ENCODE data around the gene HSPA1B. TPM values are rescaled to one million over a fixed set of nuclear protein-coding genes. Genes with fewer than 3 reads are reported as not detected.
A peak's percentile ranks its signal among the peaks of the same experiment; 100 is the strongest.
"Not testable (repeated sequence)": the region's sequence is repeated elsewhere in the genome, so short reads cannot be mapped to it uniquely, and the experiment has no call there.

HSPA1B gene
- total RNA-seq, 2 experiments from 2014 or later = 54.6 to 61.1 TPM

GRCh38 chr6:31817133-31817928 lies 10.2 kb upstream of the HSPA1B start:
- ATAC-seq; H3K36me3 Mint-ChIP-seq (ENCODE audit: low read depth); intact Hi-C loops (cut with DNase I, micrococcal nuclease); DNase-seq; H3K9me3 Mint-ChIP-seq (ENCODE audit: low read depth); H3K27me3 Mint-ChIP-seq: not testable (repeated sequence)
- Mint-ChIP-seq H3K27ac (peak overlapping the region; percentile 90), H3K4me1 (peaks cover 51% of the 10 kb centered on the region), H3K4me3 (peak overlapping the region; percentile 81)
- ChIA-PET POLR2A (interaction anchor here (1.0 kb wide), 1 partner anchor 11 kb away, joined by 3 read pairs; the partner anchor contains the start of gene LSM2), CTCF (interaction anchor here (0.6 to 1.5 kb wide), 3 partner anchors 12 to 70 kb away, joined by 3 to 6 read pairs (median 4); no protein-coding TSS in a partner anchor)

DNA sequence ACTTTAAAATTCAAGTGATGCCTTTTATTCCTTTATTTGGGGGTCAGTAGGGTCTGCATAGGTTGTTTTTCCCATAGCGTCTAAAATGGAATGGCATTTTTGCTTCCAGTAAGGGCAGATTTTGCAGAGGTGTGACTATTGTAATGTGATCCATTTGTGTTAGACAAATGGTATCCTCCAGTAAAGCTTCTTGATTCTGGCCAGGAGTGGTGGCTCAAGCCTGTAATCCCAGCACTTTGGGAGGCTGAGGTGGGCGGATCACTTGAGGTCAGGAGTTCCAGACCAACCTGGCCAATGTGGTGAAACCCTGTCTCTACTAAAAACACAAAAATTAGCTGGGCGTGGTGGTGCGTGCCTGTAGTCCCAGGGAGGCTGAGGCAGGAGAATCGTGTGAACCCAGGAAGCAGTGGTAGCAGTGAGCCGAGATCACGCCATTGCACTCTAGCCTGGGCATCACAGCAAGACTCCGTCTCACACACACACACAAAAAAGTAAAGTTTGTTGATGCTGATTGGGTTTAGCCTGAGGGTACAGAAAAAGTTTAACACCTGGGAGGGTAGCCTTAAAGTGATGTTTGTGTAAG lies 9.5 kb upstream of the HSPA1B start:
- POLR2A ChIA-PET = interaction anchor here (1.0 kb wide), 1 partner anchor 11 kb away, joined by 3 read pairs; the partner anchor contains the start of gene LSM2
- CTCF ChIA-PET = interaction anchor here (1.3 to 2.4 kb wide), 3 partner anchors 11 to 22 kb away, joined by 4 to 6 read pairs (median 6); partner anchors contain the start of gene LSM2
- Mint-ChIP-seq H3K4me1 (peaks cover 51% of the 10 kb centered on the region), H3K4me3 (peak overlapping the region; percentile 81), H3K27ac (peak overlapping the region; percentile 90)
- intact Hi-C loops (cut with DNase I, micrococcal nuclease); ATAC-seq; H3K27me3 Mint-ChIP-seq; H3K9me3 Mint-ChIP-seq (ENCODE audit: low read depth); H3K36me3 Mint-ChIP-seq (ENCODE audit: low read depth): not testable (repeated sequence)
- DNase-seq = peak; percentile 29

- DNase-seq (no peak), ATAC-seq (no peak)
- Mint-ChIP-seq H3K4me1 (peaks cover 46% of the 10 kb centered on the region), H3K36me3 (ENCODE audit: low read depth) (peaks cover 5% of the 10 kb centered on the region), H3K27ac (peak overlapping the region; percentile 2), H3K4me3 (peak overlapping the region; percentile 13), H3K27me3 (no peaks in the 10 kb centered on the region), H3K9me3 (ENCODE audit: low read depth) (no peaks in the 10 kb centered on the region)
- ChIA-PET POLR2A (interaction anchor here (0.6 kb wide), 1 partner anchor 81 kb away, joined by 10 read pairs; no protein-coding TSS in a partner anchor), CTCF (interaction anchor here (0.6 to 2.4 kb wide), 5 partner anchors 8 to 235 kb away, joined by 3 to 9 read pairs (median 4); partner anchors contain the start of gene LSM2)
- intact Hi-C loops (cut with DNase I, micrococcal nuclease) = loop anchor here (5.0 kb wide), 2 partner anchors 153 to 243 kb away; partner anchors contain the start of genes CSNK2B (in 1 of the 2), LY6G5B (in 1 of the 2) and TNF (in 1 of the 2)
Observed at GRCh38 chr6:31819871-31820299, 7.7 kb upstream of the HSPA1B start.

- Mint-ChIP-seq H3K4me1 (peaks cover 51% of the 10 kb centered on the region), H3K27ac (peak overlapping the region; percentile 97), H3K4me3 (peak overlapping the region; percentile 89)
- CTCF ChIA-PET = interaction anchor here (0.5 to 2.4 kb wide), 6 partner anchors 8 to 271 kb away, joined by 3 to 9 read pairs (median 4); partner anchors contain the start of gene LSM2
- intact Hi-C loops (cut with DNase I, micrococcal nuclease) = loop anchor here (5.0 kb wide), 2 partner anchors 153 to 243 kb away; partner anchors contain the start of genes CSNK2B (in 1 of the 2), LY6G5B (in 1 of the 2) and TNF (in 1 of the 2)
- ATAC-seq; H3K36me3 Mint-ChIP-seq (ENCODE audit: low read depth); DNase-seq; H3K27me3 Mint-ChIP-seq; H3K9me3 Mint-ChIP-seq (ENCODE audit: low read depth); POLR2A ChIA-PET: not testable (repeated sequence)
Observed at GRCh38 chr6:31820399-31820798, 7.1 kb upstream of the HSPA1B start.

DNA sequence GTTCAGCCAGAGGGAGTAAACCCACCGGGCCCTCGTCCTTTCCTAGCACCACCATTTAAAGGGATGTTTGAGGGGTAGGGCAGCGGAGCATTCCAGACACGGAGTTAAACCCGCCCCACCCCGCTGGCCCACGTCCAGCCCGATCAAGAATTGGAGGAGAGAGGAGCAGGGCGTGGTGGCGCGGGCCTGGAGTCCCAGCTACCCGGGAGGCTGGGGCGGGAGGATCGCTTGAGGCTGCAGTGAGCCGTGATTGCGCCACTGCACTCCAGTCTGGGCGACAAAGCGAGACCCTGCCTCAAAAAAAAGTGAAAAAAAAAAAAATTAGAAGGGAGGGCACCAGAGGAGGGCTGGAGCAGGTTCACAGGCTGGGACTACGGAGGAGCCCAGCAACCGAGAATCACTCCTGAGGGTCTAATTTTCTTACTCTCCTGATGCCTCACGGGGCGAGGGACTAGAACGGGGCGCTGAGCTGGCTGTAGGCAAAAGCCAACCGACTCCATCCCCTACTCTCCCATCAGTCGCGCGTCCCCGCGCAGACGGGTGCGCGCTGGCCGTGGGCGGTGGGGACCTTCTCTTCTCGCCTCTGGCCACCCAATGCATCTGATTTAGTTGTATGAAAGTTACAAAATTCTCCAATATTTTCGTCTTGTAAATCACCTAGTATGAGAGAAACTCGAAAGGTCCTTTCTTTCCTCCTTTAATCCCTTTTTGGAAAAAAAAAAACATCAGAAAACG lies 6.1 kb upstream of the HSPA1B start:
- H3K4me3 Mint-ChIP-seq = peak overlapping the region; percentile 89
- intact Hi-C loops (cut with DNase I, micrococcal nuclease) = loop anchor here (5.0 kb wide), 2 partner anchors 154 to 244 kb away; partner anchors contain the start of genes CSNK2B (in 1 of the 2), LY6G5B (in 1 of the 2) and TNF (in 1 of the 2)

DNA sequence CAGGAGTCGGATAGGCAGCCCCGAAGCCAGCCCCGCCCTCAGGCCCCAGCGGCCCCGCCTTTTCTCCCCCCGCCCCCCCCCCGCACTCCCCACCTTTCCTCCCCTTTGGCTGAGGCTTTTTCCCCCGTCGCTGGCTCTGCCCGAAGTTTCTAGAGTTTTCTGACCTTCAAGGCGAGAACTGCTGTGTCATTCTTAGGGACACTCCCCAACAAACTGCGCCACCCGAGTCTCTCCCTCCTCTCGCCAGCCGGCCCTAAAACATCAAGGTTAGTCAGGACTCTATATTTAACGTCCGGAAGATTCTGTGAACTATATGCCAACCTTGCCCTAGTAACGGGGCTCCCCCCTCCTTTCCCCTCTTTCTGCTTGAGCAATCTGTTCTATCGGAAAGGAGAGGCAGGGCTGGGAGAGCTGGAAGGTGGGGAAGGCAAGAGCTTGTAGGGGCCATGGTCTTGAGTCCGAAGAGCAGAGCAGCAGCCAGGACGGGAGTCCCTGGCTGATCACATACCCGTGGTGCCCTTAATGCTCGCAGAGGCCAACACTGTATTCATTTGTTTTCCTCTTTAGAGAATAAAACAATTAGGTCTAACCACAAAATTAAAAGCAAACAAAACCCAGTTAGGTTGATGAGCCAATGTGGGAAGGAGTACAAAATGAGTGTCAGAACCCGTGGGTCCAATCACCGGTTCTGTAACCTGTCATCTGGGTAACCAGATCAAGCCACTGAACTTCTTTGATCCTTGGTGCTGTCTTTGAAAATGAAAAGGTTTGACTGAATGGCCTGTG lies 5.3 kb upstream of the HSPA1B start:
- Mint-ChIP-seq H3K4me1 (peaks cover 67% of the 10 kb centered on the region), H3K36me3 (ENCODE audit: low read depth) (peaks cover 3% of the 10 kb centered on the region)
- POLR2A ChIA-PET = interaction anchor here (0.7 to 1.3 kb wide), 4 partner anchors 9 to 640 kb away, joined by 3 read pairs; no protein-coding TSS in a partner anchor

More for the DNA sequence above, 6.1 kb upstream of the HSPA1B start:
- Mint-ChIP-seq H3K36me3 (ENCODE audit: low read depth) (peaks cover 3% of the 10 kb centered on the region), H3K4me1 (peaks cover 60% of the 10 kb centered on the region), H3K27ac (peak overlapping the region; percentile 97), H3K27me3 (no peaks in the 10 kb centered on the region), H3K9me3 (ENCODE audit: low read depth) (no peaks in the 10 kb centered on the region)
- ChIA-PET CTCF (interaction anchor here (0.6 to 2.8 kb wide), 5 partner anchors 8 to 92 kb away, joined by 3 to 12 read pairs (median 9); partner anchors contain the start of gene LSM2), POLR2A (interaction anchor here (1.3 kb wide), 1 partner anchor 9 kb away, joined by 3 read pairs; no protein-coding TSS in a partner anchor)
- ATAC-seq = peak; percentile 33
- peak; percentile 85 for DNase-seq

GRCh38 chr6:31823592-31824196 lies 3.8 kb upstream of the HSPA1B start:
- not testable (repeated sequence) for H3K36me3 Mint-ChIP-seq (ENCODE audit: low read depth); H3K9me3 Mint-ChIP-seq (ENCODE audit: low read depth); DNase-seq; ATAC-seq; H3K27me3 Mint-ChIP-seq
- peak overlapping the region; percentile 21 for H3K27ac Mint-ChIP-seq
- intact Hi-C loops (cut with DNase I, micrococcal nuclease) = loop anchor here (5.0 kb wide), 2 partner anchors 156 to 246 kb away; partner anchors contain the start of genes CSNK2B (in 1 of the 2), LY6G5B (in 1 of the 2) and TNF (in 1 of the 2)
- ChIA-PET CTCF (interaction anchor here (0.7 to 2.8 kb wide), 5 partner anchors 8 to 243 kb away, joined by 3 to 12 read pairs (median 4); partner anchors contain the start of genes BAG6, HSPA1A, HSPA1L and LSM2), POLR2A (interaction anchor here (0.9 kb wide), 1 partner anchor 81 kb away, joined by 3 read pairs; no protein-coding TSS in a partner anchor)
- peak overlapping the region; percentile 16 for H3K4me3 Mint-ChIP-seq
- peaks cover 55% of the 10 kb centered on the region for H3K4me1 Mint-ChIP-seq

More for the DNA sequence above, 5.3 kb upstream of the HSPA1B start:
- peak; percentile 54 for ATAC-seq
- Mint-ChIP-seq H3K27me3 (no peaks in the 10 kb centered on the region), H3K27ac (peak overlapping the region; percentile 97), H3K4me3 (peak overlapping the region; percentile 89), H3K9me3 (ENCODE audit: low read depth) (no peaks in the 10 kb centered on the region)
- peak; percentile 79 for DNase-seq
- CTCF ChIA-PET = interaction anchor here (0.5 to 2.8 kb wide), 6 partner anchors 9 to 170 kb away, joined by 3 to 12 read pairs (median 4); partner anchors contain the start of genes BAG6 and LSM2
- intact Hi-C loops (cut with DNase I, micrococcal nuclease) = loop anchor here (5.0 kb wide), 2 partner anchors 155 to 245 kb away; partner anchors contain the start of genes CSNK2B (in 1 of the 2), LY6G5B (in 1 of the 2) and TNF (in 1 of the 2)

GRCh38 chr6:31825553-31825952 lies 2.0 kb upstream of the HSPA1B start:
- intact Hi-C loops (cut with DNase I, micrococcal nuclease) = no loop called here
- Mint-ChIP-seq H3K4me3 (peak overlapping the region; percentile 77), H3K9me3 (ENCODE audit: low read depth) (no peaks in the 10 kb centered on the region), H3K27me3 (no peaks in the 10 kb centered on the region), H3K36me3 (ENCODE audit: low read depth) (peaks cover 8% of the 10 kb centered on the region), H3K27ac (peak overlapping the region; percentile 52), H3K4me1 (peaks cover 48% of the 10 kb centered on the region)
- CTCF ChIA-PET = interaction anchor here (1.0 to 1.4 kb wide), 3 partner anchors 19 to 56 kb away, joined by 3 to 5 read pairs (median 4); partner anchors contain the start of genes LSM2 and VARS1
- DNase-seq (no peak), ATAC-seq (no peak)
- POLR2A ChIA-PET = interaction anchor here (0.8 to 1.0 kb wide), 2 partner anchors 145 to 160 kb away, joined by 3 to 4 read pairs; partner anchors contain the start of genes GPANK1 and LY6G5C

GRCh38 chr6:31826793-31827285 lies 699 bp upstream of the HSPA1B start:
- intact Hi-C loops (cut with DNase I, micrococcal nuclease) = loop anchor here (1.0 to 2.0 kb wide), 11 partner anchors 14 to 368 kb away; partner anchors contain the start of genes DDAH2 (in 2 of the 2), ABHD16A (in 1 of the 2), BAG6 (in 1 of the 2) and CLIC1 (in 1 of the 2)
- Mint-ChIP-seq H3K27me3 (no peaks in the 10 kb centered on the region), H3K36me3 (ENCODE audit: low read depth) (peaks cover 17% of the 10 kb centered on the region), H3K27ac (peak overlapping the region; percentile 92), H3K9me3 (ENCODE audit: low read depth) (no peaks in the 10 kb centered on the region), H3K4me1 (peaks cover 46% of the 10 kb centered on the region), H3K4me3 (peak overlapping the region; percentile 77)
- ChIA-PET POLR2A (interaction anchor here (0.8 to 1.9 kb wide), 11 partner anchors 10 to 285 kb away, joined by 3 to 20 read pairs (median 4); partner anchors contain the start of genes BAG6, DDX39B, LSM2 and LY6G5C), CTCF (interaction anchor here (0.6 to 1.4 kb wide), 13 partner anchors 12 to 162 kb away, joined by 3 to 5 read pairs (median 3); partner anchors contain the start of genes ABHD16A, GPANK1, LSM2 and NEU1)
- peak; percentile 61 for DNase-seq
- peak; percentile 10 for ATAC-seq
